GM12878 (cell line): ENCODE measurements around the gene PDIA4. TPM values are rescaled to one million over a fixed set of nuclear protein-coding genes. Genes with fewer than 3 reads are reported as not detected.

Experiments
- BCL3 ChIP-seq: IDR thresholded peaks from 2 replicates; pipeline ENCODE4 v1.6.1; 2011; ENCODE audit warnings: borderline replicate concordance, low read depth, mild to moderate bottlenecking, moderate library complexity, low read length; ENCODE audit not compliant: insufficient read depth, poor library complexity, severe bottlenecking
- CREM ChIP-seq: IDR thresholded peaks from 2 replicates; pipeline ENCODE4 v1.6.1; 2014; ENCODE audit warnings: antibody characterized with exemption, low read depth
- CTCF ChIP-seq, 3 experiments: IDR thresholded peaks in 2 of 3; conservative IDR thresholded peaks in 1 of 3; 2 replicates each; pipeline ENCODE4 v1.5.1; 2011; ENCODE audit warnings: low read depth in 3 of 3, low read length in 3 of 3, mild to moderate bottlenecking in 3 of 3, control low read depth in 2 of 3, moderate library complexity in 2 of 3, inconsistent platforms in 1 of 3, mixed read lengths in 1 of 3; ENCODE audit not compliant: control insufficient read depth in 2 of 3, insufficient read depth in 1 of 3; ENCODE audit errors: extremely low read depth in 1 of 3
- E2F4 ChIP-seq: IDR thresholded peaks from 2 replicates; pipeline ENCODE4 v1.6.1; 2012; ENCODE audit warnings: low read depth, low read length, improper control_type of control experiment
- ETV6 ChIP-seq, 2 experiments: fragments of 450-650 bp in 1 of 2; IDR thresholded peaks in 1 of 2; conservative IDR thresholded peaks in 1 of 2; 2 replicates each; pipeline ENCODE4 v1.6.1; 2014; ENCODE audit warnings: antibody characterized with exemption in 1 of 2, borderline replicate concordance in 1 of 2, low read depth in 1 of 2, mild to moderate bottlenecking in 1 of 2, moderate library complexity in 1 of 2
- IKZF2 ChIP-seq, 2 experiments: fragments of 450-650 bp; IDR thresholded peaks; 2 replicates each; pipeline ENCODE4 v1.6.1; 2017; ENCODE audit warnings: mild to moderate bottlenecking in 2 of 2, moderate library complexity in 2 of 2
- IRF4 ChIP-seq: IDR thresholded peaks from 2 replicates; pipeline ENCODE4 v1.6.1; 2011; ENCODE audit warnings: low read depth, low read length
- KAT2A ChIP-seq: conservative IDR thresholded peaks from 2 replicates; pipeline ENCODE4 v1.6.1; 2011; ENCODE audit warnings: low read depth, low read length; ENCODE audit not compliant: control insufficient read depth
- NBN ChIP-seq: fragments of 450-650 bp; IDR thresholded peaks from 2 replicates; pipeline ENCODE4 v1.6.1; 2016
- NFYB ChIP-seq: IDR thresholded peaks from 2 replicates; pipeline ENCODE4 v1.6.1; 2011; ENCODE audit warnings: low read depth, mild to moderate bottlenecking, low read length, improper control_type of control experiment, moderate library complexity; ENCODE audit not compliant: insufficient read depth
- NRF1 ChIP-seq: conservative IDR thresholded peaks from 2 replicates; pipeline ENCODE4 v1.6.1; 2011; ENCODE audit warnings: mild to moderate bottlenecking, low read depth, low read length, improper control_type of control experiment
- PBX3 ChIP-seq: IDR thresholded peaks from 2 replicates; pipeline ENCODE4 v1.6.1; 2011; ENCODE audit warnings: mild to moderate bottlenecking, low read depth, low read length, moderate library complexity; ENCODE audit not compliant: insufficient replicate concordance
- POU2F2 ChIP-seq: IDR thresholded peaks from 3 replicates; pipeline ENCODE4 v1.6.1; 2011; ENCODE audit warnings: low read depth, mild to moderate bottlenecking, low read length, borderline replicate concordance
- RAD21 ChIP-seq: IDR thresholded peaks from 2 replicates; pipeline ENCODE4 v1.6.1; 2011; ENCODE audit warnings: mild to moderate bottlenecking, low read depth, low read length, moderate library complexity; ENCODE audit not compliant: insufficient read depth
- SMARCA5 ChIP-seq: fragments of 450-650 bp; IDR thresholded peaks from 2 replicates; pipeline ENCODE4 v1.6.1; 2017; ENCODE audit warnings: mild to moderate bottlenecking
- WRNIP1 ChIP-seq: IDR thresholded peaks from 2 replicates; pipeline ENCODE4 v1.6.1; 2011; ENCODE audit warnings: low read depth, low read length, improper control_type of control experiment, borderline replicate concordance
- ZNF384 ChIP-seq: IDR thresholded peaks from 2 replicates; pipeline ENCODE4 v1.6.1; 2012; ENCODE audit warnings: low read depth, mild to moderate bottlenecking, low read length, improper control_type of control experiment, borderline replicate concordance
- polyA plus RNA-seq, 11 experiments: library from polyadenylated mRNA; depleted of rRNA in 4 of 11; unstranded in 6 of 11; stranded (reverse) in 5 of 11; fragments of >200 nt; fragmentation: Nextera tagmentation in 4 of 11; fragmentation: Illumina TruSeq in 1 of 11; extraction: Ambion mirVana in 4 of 11; extraction: Trizol in 1 of 11; gene quantifications; 1 replicate in 1 of 11; 2 replicates in 10 of 11; pipeline versions ENCODE4 v1.2.1 to v1.2.3, GENCODE V29; 2011 to 2016; ENCODE audit warnings: inconsistent platforms in 2 of 11, missing spikeins in 2 of 11, low read depth in 1 of 11
- total RNA-seq, 4 experiments: library from RNA; depleted of rRNA in 3 of 4; stranded (reverse); fragments of >200 nt in 3 of 4; fragmentation: Illumina TruSeq in 1 of 4; extraction: Trizol in 1 of 4; gene quantifications; 2 replicates each; pipeline versions ENCODE4 v1.2.1 to v1.2.3, GENCODE V29; 2013 to 2021

The PDIA4 gene
- total and polyA plus RNA-seq, 10 of the 15 experiments (the other 5 are each of a cell fraction or from before 2014, with no cell fraction given): 7.1 to 306 (median 106) TPM

- peak; percentile 34 for TF ChIP-seq NRF1
- TF ChIP-seq CREM: peak; percentile 87
- TF ChIP-seq NBN: 0 out of 2 replicates have a peak, but pooled peaks have one; percentile 36
- peak; percentile 88 for TF ChIP-seq E2F4
- TF ChIP-seq ZNF384: no peak
- TF ChIP-seq KAT2A: no peak
- TF ChIP-seq SMARCA5: peak; percentile 82; the same call in 1 of the 2 replicates
- peak in 2 of 3 experiments; percentile 11 to 14; a peak in 2 of 6 replicates for TF ChIP-seq CTCF (IDR thresholded peaks at IDR 0.05 in 2 of 3, conservative IDR thresholded peaks at IDR 0.05 in 1 of 3; ENCODE audit: control insufficient read depth in 2 of 3, extremely low read depth in 1 of 3, insufficient read depth in 1 of 3, low read depth in 3 of 3, low read length in 3 of 3)
- TF ChIP-seq WRNIP1: no peak
- peak; percentile 86 for TF ChIP-seq NFYB
- no peak for TF ChIP-seq BCL3
- no peak for TF ChIP-seq RAD21
- no peak; a peak in 1 of 4 replicates for TF ChIP-seq ETV6 (conservative IDR thresholded peaks at IDR 0.05 in 1 of 2, IDR thresholded peaks at IDR 0.05 in 1 of 2; ENCODE audit: borderline replicate concordance in 1 of 2, low read depth in 1 of 2)
- TF ChIP-seq IKZF2 (IDR thresholded peaks at IDR 0.05): no peak
- TF ChIP-seq PBX3: peak; percentile 86
- 0 out of 2 replicates have a peak, but pooled peaks have one; percentile 16 for TF ChIP-seq IRF4
- peak; percentile 73; the same call in 2 of the 3 replicates for TF ChIP-seq POU2F2
Measured at GRCh38 chr7:149028346-149029109, at the start of gene PDIA4 (continued).
